HepG2 (cell line): ENCODE data around the gene NAT9. TPM values are rescaled to one million over a fixed set of nuclear protein-coding genes. Genes with fewer than 3 reads are reported as not detected.

Experiments used
- BCL6 ChIP-seq: IDR thresholded peaks from 2 replicates; pipeline ENCODE4 v1.6.1; 2016; ENCODE audit warnings: missing genetic modification reagents, missing compliant biosample characterization
- BRF2 ChIP-seq: sonication (generic); formaldehyde crosslinking; IDR thresholded peaks from 2 replicates; pipeline ENCODE4 v1.8.1; 2022; ENCODE audit warnings: mild to moderate bottlenecking, missing genetic modification reagents
- DNMT3B ChIP-seq: conservative IDR thresholded peaks from 2 replicates; pipeline ENCODE4 v1.6.1; 2016; ENCODE audit warnings: missing biosample characterization, control low read depth
- EED ChIP-seq: sonication (generic); formaldehyde crosslinking; IDR thresholded peaks from 2 replicates; pipeline ENCODE4 v1.5.0; 2020; ENCODE audit warnings: mild to moderate bottlenecking, missing genetic modification reagents
- HOXA7 ChIP-seq: sonication (generic); formaldehyde crosslinking; IDR thresholded peaks from 2 replicates; pipeline ENCODE4 v1.8.1; 2022; ENCODE audit warnings: mild to moderate bottlenecking, missing genetic modification reagents, moderate library complexity
- MAZ ChIP-seq, 2 experiments: sonication (generic) in 1 of 2; formaldehyde crosslinking in 1 of 2; IDR thresholded peaks; 2 replicates each; pipeline versions ENCODE4 v1.5.0 to v1.6.1; 2012 to 2020; ENCODE audit warnings: low read depth in 2 of 2, mild to moderate bottlenecking in 2 of 2, borderline replicate concordance in 1 of 2, improper control_type of control experiment in 1 of 2, low read length in 1 of 2, missing genetic modification reagents in 1 of 2, moderate library complexity in 1 of 2
- MXD3 ChIP-seq: IDR thresholded peaks from 2 replicates; pipeline ENCODE4 v1.6.1; 2016; ENCODE audit warnings: mild to moderate bottlenecking, missing biosample characterization, missing genetic modification reagents
- SRY ChIP-seq: sonication (generic); formaldehyde crosslinking; IDR thresholded peaks from 2 replicates; pipeline ENCODE4 v1.8.0; 2022; ENCODE audit warnings: mild to moderate bottlenecking, missing genetic modification reagents
- ZBED4 ChIP-seq: sonication (generic); formaldehyde crosslinking; IDR thresholded peaks from 2 replicates; pipeline ENCODE4 v1.4.0; 2020; ENCODE audit warnings: missing genetic modification reagents, borderline replicate concordance
- ZFX ChIP-seq: sonication (generic); formaldehyde crosslinking; IDR thresholded peaks from 2 replicates; pipeline ENCODE4 v1.4.0; 2020; ENCODE audit warnings: mild to moderate bottlenecking, low read depth, missing genetic modification reagents, moderate library complexity
- ZNF20 ChIP-seq: sonication (generic); formaldehyde crosslinking; IDR thresholded peaks from 2 replicates; pipeline ENCODE4 v1.4.0; 2020; ENCODE audit warnings: mild to moderate bottlenecking, moderate library complexity, missing genetic modification reagents
- ZNF230 ChIP-seq: sonication (generic); formaldehyde crosslinking; IDR thresholded peaks from 2 replicates; pipeline ENCODE4 v1.4.0; 2020; ENCODE audit warnings: mild to moderate bottlenecking, missing genetic modification reagents
- ZNF232 ChIP-seq: sonication (generic); formaldehyde crosslinking; IDR thresholded peaks from 2 replicates; pipeline ENCODE4 v1.4.0; 2020; ENCODE audit warnings: missing genetic modification reagents, borderline replicate concordance
- ZNF329 ChIP-seq: sonication (generic); formaldehyde crosslinking; IDR thresholded peaks from 2 replicates; pipeline ENCODE4 v1.9.0; 2021; ENCODE audit warnings: low read depth, mild to moderate bottlenecking, missing genetic modification reagents
- ZNF782 ChIP-seq: sonication (generic); formaldehyde crosslinking; IDR thresholded peaks from 2 replicates; pipeline ENCODE4 v1.4.0; 2020; ENCODE audit warnings: missing genetic modification reagents, mild to moderate bottlenecking, borderline replicate concordance
- ZNF788 ChIP-seq: sonication (generic); formaldehyde crosslinking; IDR thresholded peaks from 2 replicates; pipeline ENCODE4 v1.5.0; 2020; ENCODE audit warnings: mild to moderate bottlenecking, missing genetic modification reagents, borderline replicate concordance
- polyA plus RNA-seq, 8 experiments: library from polyadenylated mRNA; depleted of rRNA in 3 of 8; stranded (reverse) in 7 of 8; unstranded in 1 of 8; fragments of >200 nt; fragmentation: Illumina TruSeq in 4 of 8; extraction: Trizol in 4 of 8; gene quantifications; 2 replicates each; pipeline versions ENCODE4 v1.2.1 to v1.2.3, GENCODE V29; 2011 to 2016; ENCODE audit warnings: low read depth in 4 of 8, missing spikeins in 1 of 8, mixed read lengths in 1 of 8; ENCODE audit not compliant: insufficient read depth in 1 of 8
- total RNA-seq, 5 experiments: library from RNA; depleted of rRNA; stranded (reverse); fragments of >200 nt; fragmentation: Illumina TruSeq; extraction: Trizol; gene quantifications; 2 replicates each; pipeline ENCODE4 v1.2.3, GENCODE V29; 2016; ENCODE audit warnings: low read depth in 1 of 5
- TF ChIP-seq, protein P1 (sequence below): sonication (generic); formaldehyde crosslinking; conservative IDR thresholded peaks from 2 replicates; pipeline ENCODE4 v1.8.1; 2023; ENCODE audit warnings: missing genetic modification reagents
- TF ChIP-seq, protein P2 (sequence below): sonication (generic); formaldehyde crosslinking; IDR thresholded peaks from 2 replicates; pipeline ENCODE4 v1.4.0; 2020; ENCODE audit warnings: missing genetic modification reagents, borderline replicate concordance

Gene NAT9
- total and polyA plus RNA-seq, 2 of the 13 experiments (the other 11 are each of a cell fraction or from before 2014, with no cell fraction given) = 39.7 to 44.2 TPM

- TF ChIP-seq ZBED4 (peak; percentile 72; the same call in 1 of the 2 replicates), MAZ (IDR thresholded peaks at IDR 0.05; ENCODE audit: borderline replicate concordance, low read depth, low read length) (peak; percentile 94; the same call in 1 of the 2 replicates), MAZ (CRISPR knock-in tag; IDR thresholded peaks at IDR 0.05; ENCODE audit: low read depth) (peak; percentile 94), ZFX (CRISPR knock-in tag) (peak; percentile 91), HOXA7 (CRISPR knock-in tag) (no peak), ZNF20 (no peak), EED (CRISPR knock-in tag) (0 out of 2 replicates have a peak, but pooled peaks have one; percentile 22), ZNF782 (CRISPR knock-in tag) (0 out of 2 replicates have a peak, but pooled peaks have one; percentile 11), BRF2 (CRISPR knock-in tag) (no peak), DNMT3B (CRISPR knock-in tag) (no peak), ZNF232 (CRISPR knock-in tag) (0 out of 2 replicates have a peak, but pooled peaks have one; percentile 65), ZNF329 (CRISPR knock-in tag) (no peak; the same call in 1 of the 2 replicates), ZNF788 (CRISPR knock-in tag) (peak; percentile 90), BCL6 (CRISPR knock-in tag) (peak; percentile 68), SRY (CRISPR knock-in tag) (peak; percentile 59; the same call in 1 of the 2 replicates), MXD3 (0 out of 2 replicates have a peak, but pooled peaks have one; percentile 12), ZNF230 (CRISPR knock-in tag) (no peak)
- TF ChIP-seq, protein P1, sequence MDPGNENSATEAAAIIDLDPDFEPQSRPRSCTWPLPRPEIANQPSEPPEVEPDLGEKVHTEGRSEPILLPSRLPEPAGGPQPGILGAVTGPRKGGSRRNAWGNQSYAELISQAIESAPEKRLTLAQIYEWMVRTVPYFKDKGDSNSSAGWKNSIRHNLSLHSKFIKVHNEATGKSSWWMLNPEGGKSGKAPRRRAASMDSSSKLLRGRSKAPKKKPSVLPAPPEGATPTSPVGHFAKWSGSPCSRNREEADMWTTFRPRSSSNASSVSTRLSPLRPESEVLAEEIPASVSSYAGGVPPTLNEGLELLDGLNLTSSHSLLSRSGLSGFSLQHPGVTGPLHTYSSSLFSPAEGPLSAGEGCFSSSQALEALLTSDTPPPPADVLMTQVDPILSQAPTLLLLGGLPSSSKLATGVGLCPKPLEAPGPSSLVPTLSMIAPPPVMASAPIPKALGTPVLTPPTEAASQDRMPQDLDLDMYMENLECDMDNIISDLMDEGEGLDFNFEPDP (CRISPR knock-in tag) = 0 out of 2 replicates have a peak, but pooled peaks have one; percentile 52
- TF ChIP-seq, protein P2, sequence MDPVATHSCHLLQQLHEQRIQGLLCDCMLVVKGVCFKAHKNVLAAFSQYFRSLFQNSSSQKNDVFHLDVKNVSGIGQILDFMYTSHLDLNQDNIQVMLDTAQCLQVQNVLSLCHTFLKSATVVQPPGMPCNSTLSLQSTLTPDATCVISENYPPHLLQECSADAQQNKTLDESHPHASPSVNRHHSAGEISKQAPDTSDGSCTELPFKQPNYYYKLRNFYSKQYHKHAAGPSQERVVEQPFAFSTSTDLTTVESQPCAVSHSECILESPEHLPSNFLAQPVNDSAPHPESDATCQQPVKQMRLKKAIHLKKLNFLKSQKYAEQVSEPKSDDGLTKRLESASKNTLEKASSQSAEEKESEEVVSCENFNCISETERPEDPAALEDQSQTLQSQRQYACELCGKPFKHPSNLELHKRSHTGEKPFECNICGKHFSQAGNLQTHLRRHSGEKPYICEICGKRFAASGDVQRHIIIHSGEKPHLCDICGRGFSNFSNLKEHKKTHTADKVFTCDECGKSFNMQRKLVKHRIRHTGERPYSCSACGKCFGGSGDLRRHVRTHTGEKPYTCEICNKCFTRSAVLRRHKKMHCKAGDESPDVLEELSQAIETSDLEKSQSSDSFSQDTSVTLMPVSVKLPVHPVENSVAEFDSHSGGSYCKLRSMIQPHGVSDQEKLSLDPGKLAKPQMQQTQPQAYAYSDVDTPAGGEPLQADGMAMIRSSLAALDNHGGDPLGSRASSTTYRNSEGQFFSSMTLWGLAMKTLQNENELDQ (CRISPR knock-in tag) = no peak
Measured at GRCh38 chr17:74763565-74764387, 12.4 kb downstream of the NAT9 start (continued).
